ENCODE measurements around the gene SERTAD2.

The SERTAD2 gene

DNA sequence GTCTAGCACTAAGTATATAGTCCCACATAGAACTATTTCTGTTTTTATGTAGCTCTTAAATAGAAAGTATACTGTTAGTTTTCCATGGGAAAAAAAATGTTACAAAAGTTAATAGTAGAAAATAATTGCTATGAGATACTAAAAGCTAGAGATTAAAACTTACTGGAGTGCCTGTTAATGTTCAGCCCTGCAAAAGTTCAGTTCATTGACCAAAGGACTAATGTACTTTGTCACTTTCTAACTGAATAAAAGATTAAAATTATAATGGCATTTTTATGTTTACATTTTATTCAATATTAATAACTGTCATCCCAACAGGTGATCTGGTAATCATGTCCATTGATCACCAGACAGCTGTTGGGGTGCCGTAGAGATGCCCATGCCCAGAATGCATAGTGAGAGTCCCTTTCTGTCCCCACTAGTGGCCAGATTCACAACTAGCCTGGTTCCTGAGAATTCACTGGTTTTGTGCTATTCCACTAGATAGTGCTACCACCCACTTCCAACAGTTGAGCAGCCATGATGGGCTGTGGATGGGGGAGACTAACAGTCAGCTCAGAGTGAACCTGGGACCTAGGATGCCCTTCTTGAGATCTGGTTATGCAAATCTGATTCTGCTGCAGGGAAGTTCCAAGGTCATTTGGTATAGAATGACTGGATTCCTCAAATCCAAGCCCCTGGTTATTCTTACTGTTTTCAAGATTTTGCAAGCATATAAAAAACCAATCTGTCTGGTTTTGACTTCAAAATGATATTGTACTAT lies 71.8 kb downstream of the SERTAD2 start:
- no peak for DNase-seq
